ENCODE data around the gene PDLIM5. TPM values are rescaled to one million over a fixed set of nuclear protein-coding genes. Genes with fewer than 3 reads are reported as not detected.
A peak's percentile ranks its signal among the peaks of the same experiment; 100 is the strongest.
"Not testable (repeated sequence)": the region's sequence is repeated elsewhere in the genome, so short reads cannot be mapped to it uniquely, and the experiment has no call there.

PDLIM5 gene
- total RNA-seq, 1 donor from 2014 or later: 142 TPM

- no peak for ATAC-seq
These were observed 203.0 kb downstream of the PDLIM5 start for GRCh38 chr4:94654714-94655113.

GRCh38 chr4:94660614-94661013, 208.9 kb downstream of the PDLIM5 start:
- ATAC-seq: no peak

GRCh38 chr4:94665021-94665420, 213.3 kb downstream of the PDLIM5 start:
- not testable (repeated sequence) for ATAC-seq

- ATAC-seq: no peak
These were observed 214.0 kb downstream of the PDLIM5 start for GRCh38 chr4:94665500-94666404.

GRCh38 chr4:94668724-94669123, 217.0 kb downstream of the PDLIM5 start:
- no peak for ATAC-seq

GRCh38 chr4:94669672-94670664, 218.2 kb downstream of the PDLIM5 start:
- ATAC-seq: no peak

GRCh38 chr4:94671113-94671512, 219.4 kb downstream of the PDLIM5 start:
- no peak for ATAC-seq

GRCh38 chr4:94673961-94674360, 222.2 kb downstream of the PDLIM5 start:
- no peak for ATAC-seq

- peak; percentile 7 for ATAC-seq
These were observed 225.2 kb downstream of the PDLIM5 start for GRCh38 chr4:94676970-94677369.

- no peak for ATAC-seq
These were observed 227.2 kb downstream of the PDLIM5 start for GRCh38 chr4:94678896-94679295.

GRCh38 chr4:94680176-94680862, 228.6 kb downstream of the PDLIM5 start:
- ATAC-seq: no peak

GRCh38 chr4:94686086-94686485, 234.3 kb downstream of the PDLIM5 start:
- no peak for ATAC-seq

- ATAC-seq: no peak
These were observed 237.6 kb downstream of the PDLIM5 start for GRCh38 chr4:94689155-94689860.

GRCh38 chr4:94690851-94691254, 239.1 kb downstream of the PDLIM5 start:
- no peak for ATAC-seq

- ATAC-seq: no peak
These were observed 239.8 kb downstream of the PDLIM5 start for GRCh38 chr4:94691552-94691951.

- no peak for ATAC-seq
These were observed 243.6 kb downstream of the PDLIM5 start for GRCh38 chr4:94695384-94695783.

GRCh38 chr4:94698187-94698586, 246.4 kb downstream of the PDLIM5 start:
- no peak for ATAC-seq

GRCh38 chr4:94700298-94700697, 248.6 kb downstream of the PDLIM5 start:
- no peak for ATAC-seq

GRCh38 chr4:94701631-94702300, 250.0 kb downstream of the PDLIM5 start:
- ATAC-seq: no peak

GRCh38 chr4:94711635-94712034, 259.9 kb downstream of the PDLIM5 start:
- ATAC-seq: no peak
